ENCODE data around the gene CRYBG1. TPM values are rescaled to one million over a fixed set of nuclear protein-coding genes. Genes with fewer than 3 reads are reported as not detected.

CRYBG1 gene
- total RNA-seq, 1 experiment from 2014 or later: 5.7 TPM

DNA sequence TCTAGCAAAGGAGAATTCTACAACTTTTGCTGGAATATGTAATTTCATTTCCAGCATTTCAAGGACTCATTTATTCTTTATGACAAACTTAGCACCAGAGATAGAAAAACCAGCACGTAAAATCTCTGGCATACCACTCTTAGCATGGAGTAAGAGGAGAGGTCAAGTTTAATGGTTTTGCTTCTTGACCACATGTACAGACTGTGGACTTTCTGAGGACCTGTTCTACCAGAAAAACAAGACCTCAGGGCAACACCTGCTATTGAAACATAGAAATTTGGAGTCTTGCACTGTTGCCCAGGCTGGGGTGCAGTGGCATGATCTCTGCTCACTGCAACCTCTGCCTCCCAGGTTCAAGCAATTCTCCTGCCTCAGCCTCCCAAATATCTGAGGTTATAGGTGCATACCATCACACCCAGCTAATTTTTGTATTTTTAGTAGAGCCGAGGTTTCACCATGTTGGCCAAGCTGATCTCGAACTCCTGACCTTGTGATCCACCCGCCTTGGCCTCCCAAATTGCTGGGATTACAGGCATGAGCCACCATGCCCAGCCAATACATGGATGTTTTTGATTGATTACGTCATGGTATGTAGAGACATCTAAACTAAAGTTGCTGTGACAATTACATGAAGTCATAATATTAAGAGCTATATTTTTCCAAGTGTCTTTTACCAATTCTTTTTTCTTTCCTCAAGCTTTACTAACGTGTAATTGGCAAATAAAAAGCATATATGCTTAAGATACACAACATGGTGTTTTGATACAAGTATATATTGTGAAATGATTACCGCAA lies 36.1 kb downstream of the CRYBG1 start:
- H4K20me1 ChIP-seq (ENCODE audit: control insufficient read depth, insufficient read depth, insufficient read length): no peaks in the 10 kb centered on the region
- H3K9me3 ChIP-seq (ENCODE audit: control insufficient read depth, low read depth, low read length): no peaks in the 10 kb centered on the region
- H2BK15ac ChIP-seq (ENCODE audit: low read depth, low read length): no peak overlapping the region
- WGBS (ENCODE audit: extremely low coverage, insufficient read length, low lambda C conversion rate): no CpG with 5 or more reads among the region's 7 CpGs
- Mint-ChIP-seq H3K36me3 (ENCODE audit: insufficient read depth in 1 of 3, low read depth in 3 of 3) (no peaks in the 10 kb centered on the region; a peak in 1 of 7 replicates), H3K4me1 (peaks cover 2 to 7% of the 10 kb centered on the region in 2 experiments; a peak in 3 of 4 replicates), H3K9me3 (no peaks in the 10 kb centered on the region), H3K27ac (no peak overlapping the region), H3K4me3 (no peak overlapping the region), H3K27me3 (ENCODE audit: low read depth) (no peaks in the 10 kb centered on the region)
- no peaks in the 10 kb centered on the region for H3K23me2 ChIP-seq (ENCODE audit: insufficient read length, low read depth, low read length, poor library complexity, severe bottlenecking)
- no peak overlapping the region for H2AK5ac ChIP-seq (ENCODE audit: insufficient read length, low read length)
- H3T11ph ChIP-seq (ENCODE audit: low read length): no peak overlapping the region
- peaks cover 2% of the 10 kb centered on the region for H3K79me1 ChIP-seq (ENCODE audit: insufficient read depth, low read depth, low read length, poor library complexity, severe bottlenecking)
- no peak overlapping the region for H4K91ac ChIP-seq (ENCODE audit: insufficient read length, low read depth, low read length)
- TF ChIP-seq, protein P1, sequence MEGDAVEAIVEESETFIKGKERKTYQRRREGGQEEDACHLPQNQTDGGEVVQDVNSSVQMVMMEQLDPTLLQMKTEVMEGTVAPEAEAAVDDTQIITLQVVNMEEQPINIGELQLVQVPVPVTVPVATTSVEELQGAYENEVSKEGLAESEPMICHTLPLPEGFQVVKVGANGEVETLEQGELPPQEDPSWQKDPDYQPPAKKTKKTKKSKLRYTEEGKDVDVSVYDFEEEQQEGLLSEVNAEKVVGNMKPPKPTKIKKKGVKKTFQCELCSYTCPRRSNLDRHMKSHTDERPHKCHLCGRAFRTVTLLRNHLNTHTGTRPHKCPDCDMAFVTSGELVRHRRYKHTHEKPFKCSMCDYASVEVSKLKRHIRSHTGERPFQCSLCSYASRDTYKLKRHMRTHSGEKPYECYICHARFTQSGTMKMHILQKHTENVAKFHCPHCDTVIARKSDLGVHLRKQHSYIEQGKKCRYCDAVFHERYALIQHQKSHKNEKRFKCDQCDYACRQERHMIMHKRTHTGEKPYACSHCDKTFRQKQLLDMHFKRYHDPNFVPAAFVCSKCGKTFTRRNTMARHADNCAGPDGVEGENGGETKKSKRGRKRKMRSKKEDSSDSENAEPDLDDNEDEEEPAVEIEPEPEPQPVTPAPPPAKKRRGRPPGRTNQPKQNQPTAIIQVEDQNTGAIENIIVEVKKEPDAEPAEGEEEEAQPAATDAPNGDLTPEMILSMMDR (conservative IDR thresholded peaks at IDR 0.05): no peak
- no peak for DNase-seq
- no peak overlapping the region for H2BK20ac ChIP-seq (ENCODE audit: low read depth, low read length, poor library complexity, severe bottlenecking)
- no peak overlapping the region for H3K14ac ChIP-seq (ENCODE audit: insufficient read depth, low read length)
- H3K23ac ChIP-seq (ENCODE audit: insufficient read length, low read depth, low read length): no peak overlapping the region
- no peak overlapping the region for H3K9ac ChIP-seq (ENCODE audit: extremely low read depth, insufficient read length, low read length)
- no peak overlapping the region for H2BK5ac ChIP-seq (ENCODE audit: insufficient read length, low read length)
- no peaks in the 10 kb centered on the region for H3K27me3 ChIP-seq (ENCODE audit: insufficient read depth, low read length)
- H3K18ac ChIP-seq (ENCODE audit: insufficient read length, low read depth, low read length): no peak overlapping the region
- no peaks in the 10 kb centered on the region for H3K79me2 ChIP-seq (ENCODE audit: insufficient read depth, low read length)
- no peak overlapping the region for H3K4me2 ChIP-seq (ENCODE audit: insufficient read depth, insufficient read length, low read length)
- H3K4ac ChIP-seq (ENCODE audit: low read depth, low read length): no peak overlapping the region
- H3K27ac ChIP-seq (ENCODE audit: insufficient read length, low read depth, low read length): no peak overlapping the region
- H4K8ac ChIP-seq (replicated peaks; ENCODE audit: insufficient read length, low read depth, low read length): no peak overlapping the region
- no peak overlapping the region for H3K56ac ChIP-seq (ENCODE audit: insufficient read length, low read depth, low read length)
- no peak overlapping the region for H4K5ac ChIP-seq (ENCODE audit: insufficient read length, low read depth, low read length)
- H2AFZ ChIP-seq (ENCODE audit: low read length): no peak overlapping the region
- H2BK120ac ChIP-seq (ENCODE audit: low read depth, low read length, poor library complexity, severe bottlenecking): no peak overlapping the region
- H2BK12ac ChIP-seq (ENCODE audit: insufficient read length, low read depth, low read length): no peak overlapping the region
- H3K4me1 ChIP-seq (ENCODE audit: insufficient read depth, low read length): no peaks in the 10 kb centered on the region
